Psoas muscle (tissue), 8 donors: ENCODE data around the gene TOLLIP. TPM values are rescaled to one million over a fixed set of nuclear protein-coding genes. Genes with fewer than 3 reads are reported as not detected.

Experiments
- ATAC-seq, 4 donors: fragments of 200-7000 bp; cut with Tn5 transposase; one replicate each; pipeline ENCODE4 v1.9.1; 2020; ENCODE audit warnings: moderate library complexity in 3 of 4, mild to moderate bottlenecking in 2 of 4
- DNase-seq, 2 donors: peaks; one replicate each; pipeline ENCODE4 v3.0.0-alpha.2; 2020
- H3K27ac ChIP-seq: fragments of 200-600 bp; one replicate; pipeline ENCODE4 v1.8.0; 2022
- H3K27me3 ChIP-seq, 3 donors: fragments of 200-600 bp in 1 of 3; one replicate each; pipeline versions ENCODE4 v1.6.1 to v1.8.0; 2013 to 2022; ENCODE audit warnings: low read length in 2 of 3, mild to moderate bottlenecking in 2 of 3, moderate library complexity in 1 of 3; ENCODE audit not compliant: insufficient read depth in 3 of 3
- H3K36me3 ChIP-seq, 2 donors: fragments of 200-600 bp in 1 of 2; one replicate each; pipeline versions ENCODE4 v1.6.1 to v1.8.0; 2013 to 2022; ENCODE audit warnings: low read depth in 1 of 2, mild to moderate bottlenecking in 1 of 2, moderate library complexity in 1 of 2; ENCODE audit not compliant: insufficient read depth in 1 of 2
- H3K4me1 ChIP-seq: fragments of 200-600 bp; one replicate; pipeline ENCODE4 v1.8.0; 2022
- H3K4me3 ChIP-seq: fragments of 200-600 bp; one replicate; pipeline ENCODE4 v1.8.0; 2022; ENCODE audit warnings: mild to moderate bottlenecking
- H3K9me3 ChIP-seq: fragments of 200-600 bp; one replicate; pipeline ENCODE4 v1.8.0; 2022
- CTCF ChIP-seq: fragments of 200-600 bp; IDR thresholded peaks from one replicate; pipeline ENCODE4 v1.8.0; 2022; ENCODE audit warnings: antibody characterized with exemption
- WGBS, 3 donors: extraction: QIAGEN DNeasy Blood & Tissue Kit; methylation state at CpG; one replicate each; pipeline versions ENCODE4 v1.1.6 to v1.1.7; 2013; 5-methylcytosine and 5-hydroxymethylcytosine counted together
- intact Hi-C, 2 donors: fragments of 100-400 bp; cut with DNase I; formaldehyde crosslinking; loops; one replicate each; pipeline versions ENCODE4 v1.11.0 to v1.14.2; 2022
- polyA plus RNA-seq, 3 donors: library from polyadenylated mRNA; stranded (reverse); fragments of 200-250 nt; gene quantifications; one replicate each; pipeline ENCODE4 v1.2.3, GENCODE V29; 2013
- total RNA-seq, 4 donors: library from RNA; stranded (reverse); fragmentation: NEBNext Ultra II Directional in 2 of 4; extraction: Animal tissue kit (Norgen Biotek cat#: 25700) in 2 of 4; gene quantifications; one replicate each; pipeline versions ENCODE4 v1.2.1 to v1.2.4, GENCODE V29; 2021 to 2023
- donor health status: healthy with polysubstance abuse.
- donor health status: DM: no; HTN: no; CAD: no; lungs with moderate emphysema.
- donor health status: Bipolar disorder and iron deficiency.
- donor health status: healthy.
- donor health status: DM: yes; HTN: yes; CAD: no.
- donor health status: DM: no; HTN: no; CAD: no.
- donor health status: DM: no; HTN: no; CAD: no.
- donor health status: DM: yes; HTN: yes; CAD: no.

The TOLLIP gene
- total and polyA plus RNA-seq, 7 donors: 33.5 to 74.6 (median 56.4) TPM

- Histone ChIP-seq H3K27ac (no peak overlapping the region), H3K4me1 (no peaks in the 10 kb centered on the region)
- ATAC-seq: no peak
Measured at GRCh38 chr11:1346669-1347390, 37.4 kb upstream of the TOLLIP start.

GRCh38 chr11:1345737-1346513, 36.5 kb upstream of the TOLLIP start:
- 82 to 85% (median 84%) methylated on average over 25 to 28 of the region's 28 CpGs for WGBS, 3 donors

More at GRCh38 chr11:1346669-1347390, 37.4 kb upstream of the TOLLIP start:
- Histone ChIP-seq H3K4me3 (no peak overlapping the region), H3K36me3 (no peaks in the 10 kb centered on the region), H3K9me3 (no peaks in the 10 kb centered on the region), H3K27me3 (peaks cover 0 to 9% (median 5%) of the 10 kb centered on the region in 3 donors)
- 81 to 90% (median 87%) methylated on average over 27 to 28 of the region's 28 CpGs for WGBS, 3 donors
- peak in 1 of 2 donors; percentile 32 for DNase-seq
- intact Hi-C loops: no loop called here
- no peak for TF ChIP-seq CTCF

GRCh38 chr11:1344056-1344635, 34.7 kb upstream of the TOLLIP start:
- ATAC-seq (no peak), DNase-seq (no peak)
- no peaks in the 10 kb centered on the region for H3K4me1 ChIP-seq
- no peaks in the 10 kb centered on the region for H3K27me3 ChIP-seq
- H3K36me3 ChIP-seq: no peaks in the 10 kb centered on the region
- no peak overlapping the region for H3K27ac ChIP-seq
- 72 to 76% (median 73%) methylated on average over 26 of the region's 26 CpGs for WGBS, 3 donors
- H3K9me3 ChIP-seq: no peaks in the 10 kb centered on the region
- no peak overlapping the region for H3K4me3 ChIP-seq
- intact Hi-C loops: no loop called here
- TF ChIP-seq CTCF: no peak

More at GRCh38 chr11:1345737-1346513, 36.5 kb upstream of the TOLLIP start:
- TF ChIP-seq CTCF: no peak
- ATAC-seq (peak in 1 of 4 donors; percentile 28), DNase-seq (peak in 1 of 2 donors; percentile 49)
- H3K36me3 ChIP-seq: no peaks in the 10 kb centered on the region
- H3K4me1 ChIP-seq: no peaks in the 10 kb centered on the region
- intact Hi-C loops: no loop called here
- peaks cover 0 to 9% (median 5%) of the 10 kb centered on the region in 3 donors for H3K27me3 ChIP-seq
- H3K9me3 ChIP-seq: no peaks in the 10 kb centered on the region
- no peak overlapping the region for H3K27ac ChIP-seq
- H3K4me3 ChIP-seq: no peak overlapping the region

GRCh38 chr11:1343391-1344055, 34.1 kb upstream of the TOLLIP start:
- Histone ChIP-seq H3K4me1 (no peaks in the 10 kb centered on the region), H3K27ac (no peak overlapping the region), H3K36me3 (no peaks in the 10 kb centered on the region), H3K9me3 (no peaks in the 10 kb centered on the region), H3K4me3 (no peak overlapping the region), H3K27me3 (no peaks in the 10 kb centered on the region)
- intact Hi-C loops: loop anchor here in 1 of 2 donors (2.0 kb wide), 1 partner anchor 49 kb away; no protein-coding TSS in a partner anchor
- no peak for DNase-seq
- no peak for TF ChIP-seq CTCF
- no peak for ATAC-seq
- 72 to 77% (median 74%) methylated on average over 25 of the region's 25 CpGs for WGBS, 3 donors
